ENCODE data around the gene HUS1. TPM values are rescaled to one million over a fixed set of nuclear protein-coding genes. Genes with fewer than 3 reads are reported as not detected.

The HUS1 gene
- total and polyA plus RNA-seq, 2 of the 13 experiments (the other 11 are each of a cell fraction or from before 2014, with no cell fraction given) = 14.8 to 16.9 TPM

GRCh38 chr7:47979145-47979831 is at the start of gene HUS1 (continued):
- TF ChIP-seq GABPA (IDR thresholded peaks at IDR 0.05; ENCODE audit: low read depth, low read length) (peak; percentile 78), GABPA (CRISPR knock-in tag; IDR thresholded peaks at IDR 0.05; ENCODE audit: low read depth) (peak; percentile 93), ZNF792 (CRISPR knock-in tag; IDR thresholded peaks at IDR 0.05) (peak; percentile 81; the same call in 1 of the 2 replicates), MLLT10 (CRISPR knock-in tag; IDR thresholded peaks at IDR 0.05) (no peak), RXRA (CRISPR knock-in tag; IDR thresholded peaks at IDR 0.05) (peak; percentile 91), POGZ (CRISPR knock-in tag; IDR thresholded peaks at IDR 0.05) (peak; percentile 99), FOXM1 (CRISPR knock-in tag; IDR thresholded peaks at IDR 0.05) (no peak), ZNF720 (CRISPR knock-in tag; IDR thresholded peaks at IDR 0.05) (0 out of 2 replicates have a peak, but pooled peaks have one; percentile 93), HNRNPUL1 (IDR thresholded peaks at IDR 0.05; ENCODE audit: low read depth, low read length) (peak; percentile 89), MTF1 (CRISPR knock-in tag; IDR thresholded peaks at IDR 0.05) (peak; percentile 45; the same call in 1 of the 2 replicates), AKNA (CRISPR knock-in tag; IDR thresholded peaks at IDR 0.05; ENCODE audit: borderline replicate concordance) (no peak), ZNF570 (CRISPR knock-in tag; IDR thresholded peaks at IDR 0.05; ENCODE audit: borderline replicate concordance) (no peak), MLXIP (CRISPR knock-in tag; IDR thresholded peaks at IDR 0.05; ENCODE audit: borderline replicate concordance) (0 out of 2 replicates have a peak, but pooled peaks have one; percentile 19), PATZ1 (CRISPR knock-in tag; IDR thresholded peaks at IDR 0.05) (peak; percentile 60), PPARG (CRISPR knock-in tag; conservative IDR thresholded peaks at IDR 0.05) (peak; percentile 73), AGO1 (IDR thresholded peaks at IDR 0.05; ENCODE audit: low read depth, low read length, poor library complexity, severe bottlenecking) (no peak), RFX5 (IDR thresholded peaks at IDR 0.05; ENCODE audit: low read depth, low read length) (no peak), ZMAT5 (CRISPR knock-in tag; IDR thresholded peaks at IDR 0.05; ENCODE audit: borderline replicate concordance, low read depth) (no peak), SIX1 (CRISPR knock-in tag; IDR thresholded peaks at IDR 0.05; ENCODE audit: borderline replicate concordance) (peak; percentile 29; the same call in 1 of the 2 replicates), KLF13 (CRISPR knock-in tag; IDR thresholded peaks at IDR 0.05) (0 out of 2 replicates have a peak, but pooled peaks have one; percentile 38), ZNF256 (CRISPR knock-in tag; conservative IDR thresholded peaks at IDR 0.05) (peak; percentile 77; the same call in 1 of the 2 replicates)
